Glutamatergic neuron (in vitro differentiated cells): ENCODE measurements around the gene ZNF837. TPM values are rescaled to one million over a fixed set of nuclear protein-coding genes. Genes with fewer than 3 reads are reported as not detected.

Experiments used
- DNase-seq: peaks from one replicate; pipeline ENCODE4 v3.0.0; 2022
- H3K27ac Mint-ChIP-seq: one replicate; pipeline ENCODE4 v1.8.0; 2020; ENCODE audit warnings: mild to moderate bottlenecking, mixed read lengths, inconsistent platforms; ENCODE audit not compliant: unreplicated experiment
- H3K27me3 Mint-ChIP-seq: one replicate; pipeline ENCODE4 v1.8.0; 2020; ENCODE audit warnings: mild to moderate bottlenecking, moderate library complexity, mixed read lengths, inconsistent platforms; ENCODE audit not compliant: unreplicated experiment
- H3K36me3 Mint-ChIP-seq: one replicate; pipeline ENCODE4 v1.8.0; 2020; ENCODE audit warnings: mild to moderate bottlenecking, mixed read lengths, inconsistent platforms; ENCODE audit not compliant: unreplicated experiment
- H3K4me1 Mint-ChIP-seq: one replicate; pipeline ENCODE4 v1.8.0; 2020; ENCODE audit warnings: mild to moderate bottlenecking, low read depth, mixed read lengths, inconsistent platforms; ENCODE audit not compliant: unreplicated experiment
- H3K4me3 Mint-ChIP-seq: one replicate; pipeline ENCODE4 v1.8.0; 2020; ENCODE audit warnings: mild to moderate bottlenecking, mixed read lengths, inconsistent platforms; ENCODE audit not compliant: unreplicated experiment
- H3K9me3 Mint-ChIP-seq: one replicate; pipeline ENCODE4 v1.8.0; 2020; ENCODE audit warnings: mild to moderate bottlenecking, moderate library complexity, mixed read lengths, inconsistent platforms; ENCODE audit not compliant: unreplicated experiment
- CTCF ChIP-seq: fragments of 200-600 bp; sonication (generic); IDR thresholded peaks from one replicate; pipeline ENCODE4 v1.5.0; 2021; ENCODE audit not compliant: partially characterized antibody, unreplicated experiment
- total RNA-seq: library from RNA; stranded (reverse); fragmentation: NEBNext Ultra II Directional; extraction: Animal tissue kit (Norgen Biotek cat#: 25700); gene quantifications from one replicate; pipeline ENCODE4 v1.2.1, GENCODE V29; 2021; ENCODE audit not compliant: unreplicated experiment

ZNF837 gene
- total RNA-seq, 1 donor from 2014 or later = 2.0 TPM

- Mint-ChIP-seq H3K4me1 (no peaks in the 10 kb centered on the region), H3K9me3 (peaks cover 13% of the 10 kb centered on the region), H3K4me3 (no peak overlapping the region), H3K36me3 (no peaks in the 10 kb centered on the region), H3K27me3 (peaks cover 8% of the 10 kb centered on the region), H3K27ac (no peak overlapping the region)
- no peak for DNase-seq
- TF ChIP-seq CTCF = no peak
Observed at GRCh38 chr19:58395979-58396627, 15.3 kb upstream of the ZNF837 start.

GRCh38 chr19:58395220-58395978 lies 14.6 kb upstream of the ZNF837 start, which contains the start of gene RNF225:
TSS of gene RNF225 (plus strand) at chr19:58395656. CDS start at chr19:58396090, 434 bp downstream.
- Mint-ChIP-seq H3K4me1 (no peaks in the 10 kb centered on the region), H3K27me3 (peaks cover 8% of the 10 kb centered on the region), H3K36me3 (no peaks in the 10 kb centered on the region), H3K4me3 (no peak within 1 kb of the TSS), H3K27ac (peak within 1 kb of the TSS; percentile 23), H3K9me3 (peaks cover 13% of the 10 kb centered on the region)
- DNase-seq = no peak
- no peak for TF ChIP-seq CTCF

GRCh38 chr19:58394821-58395219 lies 14.0 kb upstream of the ZNF837 start:
- Mint-ChIP-seq H3K27me3 (peaks cover 8% of the 10 kb centered on the region), H3K27ac (peak overlapping the region; percentile 23), H3K4me1 (no peaks in the 10 kb centered on the region), H3K4me3 (no peak overlapping the region), H3K9me3 (peaks cover 12% of the 10 kb centered on the region), H3K36me3 (no peaks in the 10 kb centered on the region)
- TF ChIP-seq CTCF = no peak
- DNase-seq = no peak

GRCh38 chr19:58393725-58394033 lies 12.8 kb upstream of the ZNF837 start:
- Mint-ChIP-seq H3K4me3 (no peak overlapping the region), H3K4me1 (no peaks in the 10 kb centered on the region), H3K36me3 (no peaks in the 10 kb centered on the region), H3K27me3 (peaks cover 8% of the 10 kb centered on the region), H3K27ac (no peak overlapping the region), H3K9me3 (peaks cover 8% of the 10 kb centered on the region)
- no peak for TF ChIP-seq CTCF
- DNase-seq = no peak
